Neural progenitor cell (in vitro differentiated cells): Measurements from ENCODE around the gene KRTAP3-3.

Experiments
- CTCF ChIP-seq: fragments of 200-600 bp; sonication (generic); IDR thresholded peaks from 2 replicates; pipeline ENCODE4 v1.5.1; 2017; ENCODE audit warnings: antibody characterized with exemption, mild to moderate bottlenecking
- EZH2 ChIP-seq: fragments of 200-600 bp; sonication (generic); IDR thresholded peaks from 2 replicates; pipeline ENCODE4 v1.6.1; 2017; ENCODE audit warnings: antibody characterized with exemption, mild to moderate bottlenecking, moderate library complexity

GRCh38 chr17:40974366-40974765 lies 19.6 kb downstream of the KRTAP3-3 start:
- TF ChIP-seq CTCF = no peak
- no peak for TF ChIP-seq EZH2
